Esophagus muscularis mucosa (tissue), 3 donors: ENCODE measurements around the gene HS2ST1.

ENCODE experiments used
- POLR2A ChIP-seq: fragments of 450-650 bp; IDR thresholded peaks from one replicate; pipeline ENCODE4 v1.6.1; 2017; ENCODE audit warnings: antibody characterized with exemption, moderate library complexity, mild to moderate bottlenecking, low read depth
- TF ChIP-seq, protein P1 (sequence below), 3 experiments: fragments of 200-600 bp in 2 of 3; fragments of 450-650 bp in 1 of 3; sonication (generic) in 2 of 3; IDR thresholded peaks; one replicate each; pipeline ENCODE4 v1.5.1; 2017 to 2019; ENCODE audit warnings: antibody characterized with exemption in 3 of 3, mild to moderate bottlenecking in 2 of 3, moderate library complexity in 1 of 3

DNA sequence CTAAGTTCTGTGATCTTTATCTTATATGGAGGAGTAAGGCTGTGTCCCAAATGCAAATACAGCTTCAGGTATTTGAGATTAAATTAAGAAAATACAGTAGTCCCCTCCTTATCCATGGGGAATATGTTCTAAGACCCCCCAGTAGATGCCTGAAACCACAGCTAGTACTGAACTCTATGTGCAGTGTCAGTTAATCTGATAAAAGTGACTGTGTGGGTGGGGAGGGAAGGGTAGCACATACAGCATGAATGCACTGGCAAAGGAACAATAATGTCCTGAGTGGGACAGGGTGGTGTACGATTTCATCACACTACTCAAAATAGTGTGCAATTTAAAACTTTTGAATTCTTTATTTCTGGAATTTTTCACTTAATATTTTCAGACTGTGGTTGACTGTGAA lies 83.1 kb downstream of the HS2ST1 start:
- TF ChIP-seq, protein P1, sequence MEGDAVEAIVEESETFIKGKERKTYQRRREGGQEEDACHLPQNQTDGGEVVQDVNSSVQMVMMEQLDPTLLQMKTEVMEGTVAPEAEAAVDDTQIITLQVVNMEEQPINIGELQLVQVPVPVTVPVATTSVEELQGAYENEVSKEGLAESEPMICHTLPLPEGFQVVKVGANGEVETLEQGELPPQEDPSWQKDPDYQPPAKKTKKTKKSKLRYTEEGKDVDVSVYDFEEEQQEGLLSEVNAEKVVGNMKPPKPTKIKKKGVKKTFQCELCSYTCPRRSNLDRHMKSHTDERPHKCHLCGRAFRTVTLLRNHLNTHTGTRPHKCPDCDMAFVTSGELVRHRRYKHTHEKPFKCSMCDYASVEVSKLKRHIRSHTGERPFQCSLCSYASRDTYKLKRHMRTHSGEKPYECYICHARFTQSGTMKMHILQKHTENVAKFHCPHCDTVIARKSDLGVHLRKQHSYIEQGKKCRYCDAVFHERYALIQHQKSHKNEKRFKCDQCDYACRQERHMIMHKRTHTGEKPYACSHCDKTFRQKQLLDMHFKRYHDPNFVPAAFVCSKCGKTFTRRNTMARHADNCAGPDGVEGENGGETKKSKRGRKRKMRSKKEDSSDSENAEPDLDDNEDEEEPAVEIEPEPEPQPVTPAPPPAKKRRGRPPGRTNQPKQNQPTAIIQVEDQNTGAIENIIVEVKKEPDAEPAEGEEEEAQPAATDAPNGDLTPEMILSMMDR (IDR thresholded peaks at IDR 0.05), result no peak
- TF ChIP-seq POLR2A, result no peak
